CD4-positive, CD25-positive, alpha-beta regulatory T cell (primary cell): ENCODE results near the gene TMEM263. TPM values are rescaled to one million over a fixed set of nuclear protein-coding genes. Genes with fewer than 3 reads are reported as not detected.
A peak's percentile ranks its signal among the peaks of the same experiment; 100 is the strongest.

Experiments
- ATAC-seq, 2 donors: fragments of 150-1000 bp; cut with Tn5 transposase; one replicate each; pipeline ENCODE4 v1.10.0; 2021; ENCODE audit warnings: low read depth in 2 of 2, moderate number of reproducible peaks in 2 of 2, moderate library complexity in 1 of 2
- DNase-seq, 3 donors: peaks; one replicate each; pipeline versions ENCODE4 v3.0.0 to v3.0.0-alpha.2; 2012 to 2022; ENCODE audit warnings: mixed read lengths in 1 of 3
- H3K27ac ChIP-seq: one replicate; pipeline ENCODE4 v1.7.0; 2013; ENCODE audit warnings: mild to moderate bottlenecking, low read length; ENCODE audit not compliant: insufficient read depth, poor library complexity, severe bottlenecking
- H3K27me3 ChIP-seq: one replicate; pipeline ENCODE4 v1.7.0; 2013; ENCODE audit warnings: low read length; ENCODE audit not compliant: control insufficient read depth, insufficient read depth
- H3K36me3 ChIP-seq: one replicate; pipeline ENCODE4 v1.7.0; 2013; ENCODE audit warnings: mild to moderate bottlenecking, low read length, moderate library complexity; ENCODE audit not compliant: control insufficient read depth, insufficient read depth
- H3K4me1 ChIP-seq: 2 replicates; pipeline ENCODE4 v1.7.0; 2013; ENCODE audit warnings: mild to moderate bottlenecking, low read length; ENCODE audit not compliant: insufficient read depth, control insufficient read depth, poor library complexity, severe bottlenecking
- H3K4me3 ChIP-seq: one replicate; pipeline ENCODE4 v1.7.0; 2013; ENCODE audit warnings: low read depth, mild to moderate bottlenecking, low read length, moderate library complexity
- H3K9me3 ChIP-seq, 2 experiments: 1 replicate in 1 of 2; 2 replicates in 1 of 2; pipeline ENCODE4 v1.7.0; 2013; ENCODE audit warnings: low read length in 2 of 2, mild to moderate bottlenecking in 1 of 2, moderate library complexity in 1 of 2; ENCODE audit not compliant: control insufficient read depth in 2 of 2
- H3K27ac Mint-ChIP-seq, 3 donors: one replicate each; pipeline ENCODE4 v1.8.0; 2020 to 2022; ENCODE audit warnings: mild to moderate bottlenecking in 3 of 3, mixed read lengths in 3 of 3, moderate library complexity in 2 of 3
- H3K27me3 Mint-ChIP-seq: one replicate; pipeline ENCODE4 v1.8.0; 2022; ENCODE audit warnings: mild to moderate bottlenecking, mixed read lengths
- H3K36me3 Mint-ChIP-seq: one replicate; pipeline ENCODE4 v1.8.0; 2020; ENCODE audit warnings: mixed read lengths
- H3K4me1 Mint-ChIP-seq, 4 donors: one replicate each; pipeline ENCODE4 v1.8.0; 2020 to 2022; ENCODE audit warnings: mixed read lengths in 4 of 4, mild to moderate bottlenecking in 1 of 4
- H3K4me3 Mint-ChIP-seq, 4 donors: one replicate each; pipeline ENCODE4 v1.8.0; 2020 to 2022; ENCODE audit warnings: mild to moderate bottlenecking in 4 of 4, mixed read lengths in 4 of 4, moderate library complexity in 3 of 4
- H3K9me3 Mint-ChIP-seq, 7 donors: one replicate each; pipeline ENCODE4 v1.8.0; 2020 to 2022; ENCODE audit warnings: mixed read lengths in 7 of 7, mild to moderate bottlenecking in 3 of 7, moderate library complexity in 2 of 7
- polyA plus RNA-seq, 4 donors: library from polyadenylated mRNA; unstranded; fragments of 300-500 nt; fragmentation: Illumina TruSeq; gene quantifications; one replicate each; pipeline ENCODE4 v1.2.3, GENCODE V29; 2021
- total RNA-seq: library from RNA; stranded (reverse); gene quantifications from one replicate; pipeline ENCODE4 v1.2.3, GENCODE V29; 2022

TMEM263 gene
- total and polyA plus RNA-seq, 5 donors from 2014 or later = 27.3 to 37.8 (median 33.2) TPM

GRCh38 chr12:107007411-107007810 lies 51.7 kb downstream of the TMEM263 start:
- no peak overlapping the region for H3K27ac ChIP-seq
- Mint-ChIP-seq H3K36me3 (peaks cover 9% of the 10 kb centered on the region), H3K4me1 (peaks cover 0 to 3% (median 0%) of the 10 kb centered on the region in 4 donors), H3K9me3 (no peaks in the 10 kb centered on the region), H3K4me3 (no peak overlapping the region), H3K27me3 (no peaks in the 10 kb centered on the region), H3K27ac (no peak overlapping the region)
- H3K4me3 ChIP-seq = no peak overlapping the region
- H3K36me3 ChIP-seq = peaks cover 9% of the 10 kb centered on the region
- DNase-seq = no peak
- no peak for ATAC-seq
- no peaks in the 10 kb centered on the region for H3K27me3 ChIP-seq
- no peaks in the 10 kb centered on the region for H3K4me1 ChIP-seq
- H3K9me3 ChIP-seq = no peaks in the 10 kb centered on the region

- H3K9me3 Mint-ChIP-seq = no peaks in the 10 kb centered on the region
- Histone ChIP-seq H3K4me1 (no peaks in the 10 kb centered on the region), H3K27me3 (no peaks in the 10 kb centered on the region), H3K4me3 (no peak overlapping the region), H3K27ac (no peak overlapping the region), H3K36me3 (no peaks in the 10 kb centered on the region), H3K9me3 (no peaks in the 10 kb centered on the region)
- DNase-seq (no peak), ATAC-seq (no peak)
- H3K4me1 Mint-ChIP-seq = peaks cover 0 to 3% (median 2%) of the 10 kb centered on the region in 4 donors
- H3K27me3 Mint-ChIP-seq = no peaks in the 10 kb centered on the region
- H3K4me3 Mint-ChIP-seq = no peak overlapping the region
- H3K36me3 Mint-ChIP-seq = peaks cover 4% of the 10 kb centered on the region
- H3K27ac Mint-ChIP-seq = peak overlapping the region in 1 of 3 donors; percentile 33
These were observed 55.8 kb downstream of the TMEM263 start for GRCh38 chr12:107011519-107011918.

- Mint-ChIP-seq H3K4me3 (no peak overlapping the region), H3K4me1 (peaks cover 0 to 8% (median 3%) of the 10 kb centered on the region in 4 donors), H3K27me3 (no peaks in the 10 kb centered on the region), H3K9me3 (no peaks in the 10 kb centered on the region), H3K36me3 (peaks cover 7% of the 10 kb centered on the region), H3K27ac (peak overlapping the region in 2 of 3 donors; percentile 6 to 9)
- no peak overlapping the region for H3K27ac ChIP-seq
- H3K4me3 ChIP-seq = no peak overlapping the region
- ATAC-seq (no peak), DNase-seq (no peak)
- no peaks in the 10 kb centered on the region for H3K27me3 ChIP-seq
- H3K4me1 ChIP-seq = no peaks in the 10 kb centered on the region
- no peaks in the 10 kb centered on the region for H3K9me3 ChIP-seq
- no peaks in the 10 kb centered on the region for H3K36me3 ChIP-seq
These were observed 57.2 kb downstream of the TMEM263 start for GRCh38 chr12:107012736-107013425.

- Mint-ChIP-seq H3K27ac (no peak overlapping the region), H3K4me1 (peaks cover 0 to 9% (median 4%) of the 10 kb centered on the region in 4 donors), H3K4me3 (no peak overlapping the region), H3K36me3 (peaks cover 8% of the 10 kb centered on the region), H3K27me3 (no peaks in the 10 kb centered on the region), H3K9me3 (no peaks in the 10 kb centered on the region)
- peak; percentile 68 to 69 for ATAC-seq
- H3K27ac ChIP-seq = no peak overlapping the region
- H3K4me3 ChIP-seq = no peak overlapping the region
- no peaks in the 10 kb centered on the region for H3K4me1 ChIP-seq
- H3K27me3 ChIP-seq = no peaks in the 10 kb centered on the region
- H3K36me3 ChIP-seq = no peaks in the 10 kb centered on the region
- no peaks in the 10 kb centered on the region for H3K9me3 ChIP-seq
- DNase-seq = peak; percentile 6 to 37 (median 28)
These were observed 58.3 kb downstream of the TMEM263 start for GRCh38 chr12:107014055-107014454.

GRCh38 chr12:107017042-107017441 lies 61.3 kb downstream of the TMEM263 start:
- peaks cover 14% of the 10 kb centered on the region for H3K36me3 Mint-ChIP-seq
- no peak overlapping the region for H3K27ac ChIP-seq
- H3K27ac Mint-ChIP-seq = no peak overlapping the region
- H3K4me3 Mint-ChIP-seq = no peak overlapping the region
- peaks cover 0 to 9% (median 2%) of the 10 kb centered on the region in 4 donors for H3K4me1 Mint-ChIP-seq
- ATAC-seq = no peak
- no peaks in the 10 kb centered on the region for H3K9me3 ChIP-seq
- no peaks in the 10 kb centered on the region for H3K27me3 Mint-ChIP-seq
- no peak for DNase-seq
- no peaks in the 10 kb centered on the region for H3K9me3 Mint-ChIP-seq
- no peaks in the 10 kb centered on the region for H3K27me3 ChIP-seq
- no peak overlapping the region for H3K4me3 ChIP-seq
- H3K36me3 ChIP-seq = peaks cover 5% of the 10 kb centered on the region
- no peaks in the 10 kb centered on the region for H3K4me1 ChIP-seq

GRCh38 chr12:107019546-107019945 lies 63.8 kb downstream of the TMEM263 start:
- peaks cover 0 to 14% (median 7%) of the 10 kb centered on the region in 4 donors for H3K4me1 Mint-ChIP-seq

More at GRCh38 chr12:107019546-107019945, 63.8 kb downstream of the TMEM263 start:
- peaks cover 14% of the 10 kb centered on the region for H3K36me3 Mint-ChIP-seq
- H3K9me3 ChIP-seq = no peaks in the 10 kb centered on the region
- H3K4me3 Mint-ChIP-seq = no peak overlapping the region
- H3K27ac Mint-ChIP-seq = no peak overlapping the region
- DNase-seq (no peak), ATAC-seq (no peak)
- H3K4me1 ChIP-seq = no peaks in the 10 kb centered on the region
- H3K27me3 Mint-ChIP-seq = no peaks in the 10 kb centered on the region
- no peak overlapping the region for H3K4me3 ChIP-seq
- no peak overlapping the region for H3K27ac ChIP-seq
- no peaks in the 10 kb centered on the region for H3K27me3 ChIP-seq
- H3K36me3 ChIP-seq = peaks cover 5% of the 10 kb centered on the region
- no peaks in the 10 kb centered on the region for H3K9me3 Mint-ChIP-seq

Other genes with a start within 250 kb of the TMEM263 start
- gene RIC8B, start 181.2 kb upstream of the TMEM263 start, total RNA-seq = 16.0 TPM
- 1 to 10 TPM; 5.2 to 5.6 (median 5.4) TPM for gene RIC8B, start 181.2 kb upstream of the TMEM263 start, polyA plus RNA-seq
- gene MTERF2, start 31.2 kb downstream of the TMEM263 start, total RNA-seq = 9.9 TPM
- gene MTERF2, start 31.2 kb downstream of the TMEM263 start, polyA plus RNA-seq = 10 to 100 TPM in 2 of 4 donors, 1 to 10 TPM in 2; 7.3 to 12.0 (median 9.2) TPM
- 91.1 TPM for gene CRY1, start 137.6 kb downstream of the TMEM263 start, total RNA-seq
- 10 to 100 TPM; 26.7 to 31.8 (median 30.8) TPM for gene CRY1, start 137.6 kb downstream of the TMEM263 start, polyA plus RNA-seq